Osteoblast (primary cell): ENCODE results near the gene FXYD6. TPM values are rescaled to one million over a fixed set of nuclear protein-coding genes. Genes with fewer than 3 reads are reported as not detected.

Experiments used
- DNase-seq: peaks from one replicate; pipeline ENCODE4 v3.0.0; 2011; ENCODE audit warnings: low spot score, mixed read lengths; ENCODE audit not compliant: insufficient read length; ENCODE audit errors: missing footprints
- H2AFZ ChIP-seq: 2 replicates; pipeline ENCODE4 v1.6.0; 2011; ENCODE audit warnings: mild to moderate bottlenecking, low read length
- H3K27ac ChIP-seq: 2 replicates; pipeline ENCODE4 v1.5.1; 2011; ENCODE audit warnings: mild to moderate bottlenecking, low read depth, low read length, moderate library complexity
- H3K27me3 ChIP-seq: 2 replicates; pipeline ENCODE4 v1.6.0; 2012; ENCODE audit warnings: mild to moderate bottlenecking, control low read depth, inconsistent platforms, low read length, moderate library complexity; ENCODE audit not compliant: insufficient read depth
- H3K36me3 ChIP-seq: 2 replicates; pipeline ENCODE4 v1.5.1; 2011; ENCODE audit warnings: mild to moderate bottlenecking, low read length, control low read depth, moderate library complexity; ENCODE audit not compliant: insufficient read depth
- H3K4me1 ChIP-seq: 2 replicates; pipeline ENCODE4 v1.5.1; 2011; ENCODE audit warnings: mild to moderate bottlenecking, low read length, control low read depth, moderate library complexity; ENCODE audit not compliant: insufficient read depth
- H3K4me2 ChIP-seq: 2 replicates; pipeline ENCODE4 v1.6.0; 2011; ENCODE audit warnings: mild to moderate bottlenecking, low read length; ENCODE audit not compliant: insufficient read depth
- H3K4me3 ChIP-seq: fragments of 200-600 bp; sonication (generic); 3 replicates; pipeline ENCODE4 v1.5.1; 2012; ENCODE audit warnings: mild to moderate bottlenecking, low read length, inconsistent platforms; ENCODE audit not compliant: insufficient read depth
- H3K79me2 ChIP-seq: 2 replicates; pipeline ENCODE4 v1.6.0; 2012; ENCODE audit warnings: mild to moderate bottlenecking, low read length, control low read depth, inconsistent platforms; ENCODE audit not compliant: insufficient read depth
- H3K9me3 ChIP-seq: 2 replicates; pipeline ENCODE4 v1.5.1; 2011; ENCODE audit warnings: low read depth, low read length, control low read depth
- H4K20me1 ChIP-seq: 2 replicates; pipeline ENCODE4 v1.6.0; 2012; ENCODE audit warnings: mild to moderate bottlenecking, low read length, control low read depth; ENCODE audit not compliant: insufficient read depth
- total RNA-seq: library from RNA; depleted of rRNA; stranded (reverse); fragments of >200 nt; gene quantifications from 2 replicates; pipeline ENCODE4 v1.2.3, GENCODE V29; 2012
- TF ChIP-seq, protein P1 (sequence below): IDR thresholded peaks from 2 replicates; pipeline ENCODE4 v1.5.1; 2011; ENCODE audit warnings: mild to moderate bottlenecking, low read depth, low read length, moderate library complexity; ENCODE audit errors: extremely low read depth

FXYD6 gene
- total RNA-seq, 1 donor, result not detected

DNA sequence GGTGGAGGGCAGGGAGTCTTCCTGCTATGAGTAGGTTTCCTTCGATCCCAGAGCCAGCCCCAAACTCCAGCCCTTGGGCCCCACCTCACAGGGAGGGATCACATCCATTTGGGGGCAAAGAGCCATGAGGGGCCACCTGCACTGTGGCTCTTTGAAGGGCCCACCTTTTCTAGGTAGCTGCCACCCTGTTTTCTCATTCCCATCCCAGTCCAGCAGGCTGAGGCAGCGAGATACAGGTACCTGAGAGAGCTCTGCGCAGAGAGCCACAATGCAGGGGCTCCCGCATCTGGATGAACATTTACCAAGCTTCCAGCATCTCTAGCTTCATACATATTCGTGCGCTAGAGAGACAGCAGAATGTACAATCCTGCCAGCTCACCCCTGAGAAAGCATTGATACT, 16.3 kb downstream of the FXYD6 start:
- Histone ChIP-seq H3K4me3 (no peak overlapping the region), H3K27ac (no peak overlapping the region), H4K20me1 (no peaks in the 10 kb centered on the region), H3K27me3 (no peaks in the 10 kb centered on the region), H2AFZ (no peak overlapping the region), H3K4me1 (no peaks in the 10 kb centered on the region), H3K79me2 (no peaks in the 10 kb centered on the region), H3K9me3 (no peaks in the 10 kb centered on the region), H3K36me3 (no peaks in the 10 kb centered on the region), H3K4me2 (no peak overlapping the region)
- DNase-seq, result no peak
- TF ChIP-seq, protein P1, sequence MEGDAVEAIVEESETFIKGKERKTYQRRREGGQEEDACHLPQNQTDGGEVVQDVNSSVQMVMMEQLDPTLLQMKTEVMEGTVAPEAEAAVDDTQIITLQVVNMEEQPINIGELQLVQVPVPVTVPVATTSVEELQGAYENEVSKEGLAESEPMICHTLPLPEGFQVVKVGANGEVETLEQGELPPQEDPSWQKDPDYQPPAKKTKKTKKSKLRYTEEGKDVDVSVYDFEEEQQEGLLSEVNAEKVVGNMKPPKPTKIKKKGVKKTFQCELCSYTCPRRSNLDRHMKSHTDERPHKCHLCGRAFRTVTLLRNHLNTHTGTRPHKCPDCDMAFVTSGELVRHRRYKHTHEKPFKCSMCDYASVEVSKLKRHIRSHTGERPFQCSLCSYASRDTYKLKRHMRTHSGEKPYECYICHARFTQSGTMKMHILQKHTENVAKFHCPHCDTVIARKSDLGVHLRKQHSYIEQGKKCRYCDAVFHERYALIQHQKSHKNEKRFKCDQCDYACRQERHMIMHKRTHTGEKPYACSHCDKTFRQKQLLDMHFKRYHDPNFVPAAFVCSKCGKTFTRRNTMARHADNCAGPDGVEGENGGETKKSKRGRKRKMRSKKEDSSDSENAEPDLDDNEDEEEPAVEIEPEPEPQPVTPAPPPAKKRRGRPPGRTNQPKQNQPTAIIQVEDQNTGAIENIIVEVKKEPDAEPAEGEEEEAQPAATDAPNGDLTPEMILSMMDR, result no peak

DNA sequence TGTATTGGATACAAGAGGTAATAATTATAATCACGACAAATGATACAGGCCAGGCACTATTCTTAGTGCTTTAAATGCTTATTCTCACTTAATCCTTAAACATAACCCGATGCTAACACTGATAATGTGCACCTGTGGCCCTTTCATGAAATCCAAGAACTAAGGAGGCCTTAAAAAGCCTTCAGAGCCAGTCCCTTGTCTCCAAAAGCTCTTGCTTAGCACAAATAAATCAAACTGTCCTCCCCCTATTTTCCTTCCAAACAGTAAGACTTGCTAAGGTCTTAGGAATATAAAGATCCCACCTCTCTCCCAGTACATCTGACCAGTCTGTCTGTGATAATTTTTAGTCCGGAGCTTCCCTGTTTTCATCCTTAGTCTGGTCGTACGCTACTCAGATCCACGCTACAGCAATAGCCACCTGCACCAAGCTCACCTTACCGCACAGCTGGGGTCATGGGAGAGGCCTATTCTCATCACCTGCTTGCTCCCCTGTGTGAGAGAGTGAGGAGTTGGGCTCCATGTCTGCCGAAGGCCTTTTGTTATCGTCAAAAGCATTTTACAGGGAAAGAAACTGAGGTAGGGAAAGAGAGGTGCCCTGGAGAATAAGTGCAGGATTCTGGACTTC, 16.9 kb downstream of the FXYD6 start:
- no peak for DNase-seq
- TF ChIP-seq, protein P1, result no peak
- no peak overlapping the region for H3K27ac ChIP-seq
- no peaks in the 10 kb centered on the region for H3K36me3 ChIP-seq
- H2AFZ ChIP-seq, result no peak overlapping the region
- no peak overlapping the region for H3K4me3 ChIP-seq
- no peaks in the 10 kb centered on the region for H3K79me2 ChIP-seq
- no peak overlapping the region for H3K4me2 ChIP-seq
- no peaks in the 10 kb centered on the region for H3K27me3 ChIP-seq
- H4K20me1 ChIP-seq, result no peaks in the 10 kb centered on the region
- H3K9me3 ChIP-seq, result no peaks in the 10 kb centered on the region
- H3K4me1 ChIP-seq, result no peaks in the 10 kb centered on the region

DNA sequence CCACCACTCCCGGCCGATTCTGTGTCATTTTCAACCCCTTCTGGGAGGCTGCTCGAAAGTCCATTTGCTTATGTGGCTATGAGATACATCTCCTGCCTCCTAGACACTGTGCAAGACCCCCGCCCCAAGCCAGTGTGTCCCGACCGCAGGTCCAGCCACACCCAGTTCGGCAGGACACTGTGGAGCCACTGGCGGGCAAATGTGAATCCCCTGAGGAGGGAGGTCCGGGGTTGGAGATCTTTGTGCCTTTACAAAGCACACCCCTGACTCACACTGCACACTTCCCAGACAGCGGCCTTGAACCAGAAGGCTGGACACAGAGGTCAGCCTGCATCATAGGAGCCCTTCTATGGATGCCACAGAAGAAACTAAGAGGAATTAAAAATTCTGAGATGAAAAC, 17.4 kb downstream of the FXYD6 start:
- DNase-seq, result no peak
- Histone ChIP-seq H3K9me3 (no peaks in the 10 kb centered on the region), H3K27ac (no peak overlapping the region), H3K4me3 (no peak overlapping the region), H4K20me1 (no peaks in the 10 kb centered on the region), H3K79me2 (no peaks in the 10 kb centered on the region), H3K27me3 (no peaks in the 10 kb centered on the region), H2AFZ (no peak overlapping the region), H3K36me3 (no peaks in the 10 kb centered on the region), H3K4me1 (no peaks in the 10 kb centered on the region), H3K4me2 (no peak overlapping the region)
- TF ChIP-seq, protein P1, result no peak

DNA sequence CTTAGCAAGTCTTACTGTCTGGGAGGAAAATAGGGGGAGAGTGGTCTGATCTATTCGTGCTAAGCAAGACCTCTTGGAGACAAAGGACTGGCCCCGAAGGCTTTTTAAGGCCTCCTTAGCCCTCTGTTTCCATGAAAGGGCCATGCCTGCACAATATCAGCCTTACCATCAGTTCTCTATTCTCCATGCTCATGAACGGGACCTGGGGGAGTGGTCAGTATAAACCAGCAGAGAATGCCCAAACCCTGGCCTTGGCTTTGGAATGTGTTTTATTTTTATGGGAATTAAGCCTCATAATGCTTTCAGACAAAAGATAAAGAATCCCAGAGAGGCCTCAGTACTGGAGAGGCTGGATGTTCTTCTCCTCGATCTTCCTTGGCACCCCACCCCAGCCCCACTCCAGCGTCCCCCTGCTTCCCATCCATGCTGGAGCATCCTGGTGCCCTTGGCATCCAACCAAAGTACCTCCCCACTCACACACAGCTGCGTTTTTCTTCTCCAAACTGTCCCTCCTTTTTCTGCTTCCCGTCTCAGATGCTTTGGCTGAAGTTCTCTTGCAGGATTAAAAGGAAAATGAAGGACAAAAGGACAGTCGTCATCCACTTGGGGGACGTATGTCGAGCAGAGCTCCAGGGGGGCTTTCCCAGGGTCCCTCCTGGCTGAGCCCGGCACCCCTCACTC, 18.6 kb downstream of the FXYD6 start:
- Histone ChIP-seq H3K36me3 (no peaks in the 10 kb centered on the region), H3K9me3 (no peaks in the 10 kb centered on the region), H3K4me3 (no peak overlapping the region), H2AFZ (no peak overlapping the region), H3K27me3 (no peaks in the 10 kb centered on the region), H3K4me2 (no peak overlapping the region), H4K20me1 (no peaks in the 10 kb centered on the region), H3K4me1 (no peaks in the 10 kb centered on the region), H3K79me2 (no peaks in the 10 kb centered on the region), H3K27ac (no peak overlapping the region)
- TF ChIP-seq, protein P1, result no peak
- peak; percentile 54 for DNase-seq
